Hindlimb muscle (tissue), 1 donor: ENCODE results near the gene HSD17B12. TPM values are rescaled to one million over a fixed set of nuclear protein-coding genes. Genes with fewer than 3 reads are reported as not detected.
"Not testable (repeated sequence)": the region's sequence is repeated elsewhere in the genome, so short reads cannot be mapped to it uniquely, and the experiment has no call there.

Source experiments
- DNase-seq: peaks from one replicate; pipeline ENCODE4 v3.0.0-alpha.2; 2013
- polyA plus RNA-seq: library from polyadenylated mRNA; unstranded; fragments of 120-200 nt; gene quantifications from one replicate; pipeline ENCODE4 v1.2.1, GENCODE V29; 2013; ENCODE audit not compliant: insufficient read length

HSD17B12 gene
- polyA plus RNA-seq, 1 donor = 30.5 TPM

DNA sequence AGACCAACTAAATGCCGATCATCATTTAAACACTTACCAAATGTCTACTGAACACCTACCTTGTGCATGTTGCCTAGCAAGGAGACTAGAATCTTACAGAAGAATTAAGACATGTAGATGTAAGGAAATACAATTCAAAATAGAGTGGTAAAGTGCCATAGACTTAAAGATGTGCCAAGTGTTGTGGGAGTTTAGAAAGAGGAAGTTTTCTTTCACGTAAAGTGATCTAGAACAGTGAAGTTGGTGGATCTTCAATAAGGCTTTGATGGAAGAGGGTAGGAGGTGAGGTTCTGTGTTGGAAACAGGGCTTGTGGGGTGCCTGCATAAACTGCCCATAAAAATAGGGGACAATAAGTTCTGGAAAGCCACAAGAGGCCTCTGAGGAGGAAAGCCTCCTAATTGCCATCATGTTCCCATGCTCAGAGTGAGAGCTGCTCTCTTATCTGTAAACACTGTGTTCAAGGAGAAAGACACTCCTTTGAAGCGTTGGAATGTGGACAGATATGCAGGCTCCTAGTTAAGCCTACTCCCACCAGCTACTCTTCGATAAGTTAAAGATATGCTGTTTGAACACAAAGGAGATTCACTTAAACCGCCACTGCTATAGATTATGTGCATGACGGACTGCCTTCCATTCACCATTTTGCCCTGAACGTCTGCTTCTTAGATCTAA is 66.7 kb downstream of the HSD17B12 start:
- DNase-seq = no peak

DNA sequence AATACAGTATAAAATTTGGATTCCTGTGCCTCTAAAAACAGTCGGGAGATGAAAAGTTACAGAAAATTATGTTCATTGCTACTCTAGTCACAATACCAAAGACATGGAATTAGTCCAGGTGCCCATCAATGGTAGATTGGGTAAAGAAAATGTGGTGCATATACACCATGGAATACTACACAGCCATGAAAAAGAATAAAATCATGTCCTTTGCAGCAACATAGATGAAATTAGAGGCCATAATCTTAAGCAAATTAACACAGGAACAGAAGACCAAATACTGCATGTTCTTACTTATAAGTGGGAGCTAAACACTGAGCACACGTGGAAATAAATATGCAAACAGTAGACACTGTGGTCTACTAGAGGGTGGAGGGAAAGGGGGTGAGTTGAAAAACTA is 67.6 kb downstream of the HSD17B12 start:
- DNase-seq = no peak

DNA sequence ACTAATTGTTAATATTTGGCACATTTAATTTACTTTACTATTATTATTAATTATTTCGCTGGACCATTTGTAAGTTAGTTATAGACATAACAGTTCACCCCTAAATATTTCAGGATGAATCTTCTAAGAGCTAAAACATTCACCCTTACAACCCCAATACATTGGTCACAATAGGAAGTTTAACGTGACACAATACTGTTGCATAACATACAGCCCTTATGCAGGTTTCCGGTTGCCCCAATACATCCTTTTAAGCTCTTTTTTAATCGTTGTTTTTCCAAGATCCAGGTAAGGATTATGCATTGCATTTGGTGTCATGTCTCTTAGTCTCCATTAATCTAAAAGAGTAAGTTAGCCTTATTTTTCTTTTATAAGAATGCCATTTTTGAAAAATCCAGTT is 71.2 kb downstream of the HSD17B12 start:
- DNase-seq = no peak

DNA sequence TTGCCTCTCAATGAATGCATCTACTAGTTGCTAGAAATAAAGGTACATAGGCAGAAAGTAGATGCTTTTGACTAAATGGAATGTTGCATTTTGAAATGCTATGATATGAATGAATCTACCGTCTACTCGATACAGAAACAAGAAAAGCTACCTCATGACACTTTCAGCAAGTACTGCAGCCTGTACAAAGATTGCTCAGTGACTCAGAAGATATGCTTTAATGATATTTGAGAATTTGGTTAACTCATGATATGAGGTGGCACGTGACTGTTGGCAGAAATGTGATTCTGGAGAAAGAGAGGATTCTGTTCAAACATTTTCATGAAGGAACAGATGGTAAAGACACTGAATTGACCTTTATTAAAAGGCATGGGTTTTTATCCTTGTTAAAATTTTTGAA is 76.0 kb downstream of the HSD17B12 start:
- DNase-seq = no peak

DNA sequence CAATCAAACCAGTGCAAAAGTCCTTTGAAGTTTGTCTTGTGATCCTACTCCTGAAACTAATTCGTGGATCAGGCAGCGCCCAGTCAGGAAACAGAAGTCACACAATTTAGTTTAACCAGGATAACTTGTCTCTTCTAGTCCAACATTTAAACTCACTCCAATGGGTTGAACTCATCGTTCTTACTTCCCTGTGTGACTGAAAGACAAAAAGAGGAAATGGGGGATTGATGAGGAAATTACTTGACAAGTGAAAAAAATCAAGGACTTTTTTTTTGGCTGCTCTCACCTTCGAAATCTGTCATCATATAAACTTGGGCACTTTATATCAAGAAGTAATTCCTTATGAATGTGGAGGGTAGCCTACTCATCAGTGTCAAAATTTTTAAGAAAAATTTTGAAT is 78.4 kb downstream of the HSD17B12 start:
- DNase-seq = no peak

DNA sequence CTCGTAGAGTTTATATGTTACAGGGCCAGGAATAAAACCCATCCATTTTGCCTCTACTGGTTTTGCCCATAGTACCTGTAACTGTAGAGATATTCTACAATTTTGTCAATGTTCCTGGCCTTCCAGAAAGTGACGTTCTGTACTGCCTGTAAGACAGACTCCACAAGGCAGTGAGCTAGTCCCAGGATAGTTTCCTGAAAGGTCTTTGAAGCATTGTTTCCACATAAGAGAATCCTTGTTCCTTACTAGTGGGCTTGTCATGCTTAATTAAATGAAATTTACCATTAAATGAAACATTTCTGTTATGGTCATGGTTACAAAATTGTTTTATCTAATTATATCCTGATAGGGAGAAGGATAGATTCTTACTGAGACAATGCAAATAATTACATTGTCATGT is 80.4 kb downstream of the HSD17B12 start:
- DNase-seq = no peak

DNA sequence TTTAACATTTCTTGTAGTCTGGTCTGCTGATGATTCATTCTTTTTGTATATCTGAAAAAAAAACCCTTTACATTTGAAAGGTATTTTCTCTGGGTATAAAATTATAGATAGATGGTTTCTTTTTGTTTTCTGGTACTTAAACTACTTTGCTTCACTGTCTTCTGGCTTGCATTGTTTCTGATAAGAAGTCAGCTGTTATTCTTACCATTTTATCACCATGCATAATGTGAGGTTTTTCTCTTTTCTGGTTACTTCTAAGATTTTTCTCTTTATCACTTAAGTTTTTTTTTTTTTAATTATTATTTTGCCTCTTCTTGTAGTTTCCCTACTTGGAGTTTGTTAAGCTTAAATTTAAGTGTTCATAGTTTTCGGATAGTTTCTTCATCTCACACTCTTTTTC is 84.7 kb downstream of the HSD17B12 start:
- DNase-seq = no peak

DNA sequence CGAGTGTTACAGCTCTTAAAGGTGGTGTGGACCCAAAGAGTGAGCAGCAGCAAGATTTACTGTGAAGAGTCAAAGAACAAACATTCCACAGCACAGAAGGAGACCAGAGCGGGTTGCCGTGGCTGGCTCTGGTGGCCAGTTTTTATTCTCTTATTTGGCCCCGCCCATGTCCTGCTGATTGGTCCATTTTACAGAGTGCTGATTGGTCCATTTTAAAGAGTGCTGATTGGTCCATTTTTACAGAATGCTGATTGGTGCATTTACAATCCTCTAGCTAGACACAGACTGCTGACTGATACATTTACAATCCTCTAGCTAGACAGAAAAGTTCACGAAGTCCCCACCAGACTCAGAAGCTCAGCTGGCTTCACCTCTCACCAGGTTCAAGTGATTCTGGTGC is 88.1 kb downstream of the HSD17B12 start:
- not testable (repeated sequence) for DNase-seq

DNA sequence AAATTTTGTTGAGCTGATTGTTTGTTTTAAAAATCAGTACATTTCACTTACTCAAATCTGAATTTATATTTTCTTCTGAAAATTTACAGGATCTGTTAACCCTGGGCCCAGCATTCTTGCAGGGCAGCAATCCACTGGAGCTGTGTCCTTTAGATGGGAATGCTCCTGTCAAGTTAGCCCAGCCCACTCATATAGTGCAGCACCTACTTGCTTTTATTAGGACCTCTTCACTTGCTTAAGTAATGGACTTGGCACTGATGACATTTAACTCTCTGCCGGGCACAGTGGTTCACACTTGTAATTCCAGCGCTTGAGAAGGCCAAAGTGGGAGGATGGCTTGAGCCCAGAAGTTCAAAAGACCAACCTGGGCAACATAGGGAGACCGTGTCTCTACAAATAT is 89.6 kb downstream of the HSD17B12 start:
- DNase-seq = no peak

DNA sequence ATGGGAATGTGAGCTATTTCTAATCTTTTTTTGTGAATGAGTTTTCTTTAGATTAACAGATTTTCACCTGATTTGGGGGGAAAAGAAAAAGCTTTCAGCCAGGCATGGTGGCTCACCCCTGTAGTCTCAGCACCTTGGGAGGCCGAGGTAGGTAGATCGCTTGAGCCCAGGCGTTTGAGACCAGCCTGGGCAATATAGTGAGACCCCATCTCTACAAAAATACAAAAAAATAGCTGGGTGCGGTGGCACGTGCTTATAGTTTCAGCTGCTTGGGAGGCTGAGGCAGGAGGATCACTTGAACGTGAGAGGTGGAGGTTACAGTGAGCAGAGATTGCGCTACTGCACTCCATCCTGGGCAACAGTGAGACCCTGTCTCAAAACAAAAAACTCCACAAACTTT is 92.2 kb downstream of the HSD17B12 start:
- no peak for DNase-seq

DNA sequence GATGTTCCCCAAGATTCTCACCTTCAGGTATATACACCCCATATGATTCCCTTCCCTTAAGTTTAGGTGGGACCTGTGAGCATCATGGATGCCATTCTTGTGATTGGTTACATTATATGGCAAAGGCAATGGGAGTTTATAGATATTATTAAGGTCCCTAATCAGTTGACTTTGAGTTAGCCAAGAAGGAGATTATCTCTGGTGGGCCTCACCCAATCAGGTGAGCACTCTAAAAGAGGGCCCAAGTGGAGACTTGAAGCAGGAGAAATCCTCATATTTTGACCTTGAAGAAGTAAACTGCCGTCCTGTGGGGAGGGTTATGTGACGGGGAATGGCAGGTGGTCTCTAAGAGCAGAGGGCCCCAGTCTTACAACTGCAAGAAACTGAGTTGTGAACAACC is 94.2 kb downstream of the HSD17B12 start:
- DNase-seq = no peak

DNA sequence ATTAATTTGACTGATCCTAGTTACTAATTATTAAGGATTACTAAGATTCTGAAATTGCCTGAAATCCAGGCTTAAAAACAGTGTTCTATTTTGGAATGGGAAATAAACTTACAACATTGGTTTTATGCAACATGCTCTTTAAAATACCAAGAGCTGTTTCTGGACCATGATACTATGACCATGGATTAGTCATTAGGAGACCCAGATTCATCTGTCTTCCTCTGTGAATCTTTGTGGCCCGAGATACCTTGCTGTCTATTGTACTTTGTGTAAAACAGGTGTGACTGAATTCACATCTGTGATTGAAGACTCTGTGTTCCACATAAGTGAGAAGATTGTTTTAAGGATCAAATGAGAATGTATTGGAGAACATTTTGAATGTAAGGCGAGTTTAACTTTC is 98.8 kb downstream of the HSD17B12 start:
- no peak for DNase-seq

DNA sequence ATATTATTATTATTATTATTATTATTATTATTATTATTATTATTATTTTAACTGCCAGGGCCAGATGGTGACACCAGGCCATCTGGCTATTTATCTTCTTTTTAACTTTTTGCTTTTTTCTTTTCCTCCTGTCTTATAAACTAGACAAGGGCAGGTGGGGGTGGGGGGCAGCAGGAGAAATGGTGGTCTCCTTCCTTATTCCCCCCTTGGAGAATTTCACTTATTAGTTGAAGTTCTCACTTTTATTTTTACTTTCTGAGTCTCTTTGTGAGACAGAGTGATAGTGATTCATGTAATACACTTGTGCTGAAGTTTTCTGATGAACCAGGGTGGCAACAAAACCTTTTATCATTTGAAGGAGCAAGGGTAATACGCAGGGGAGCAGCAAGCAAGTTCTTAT is 103.8 kb downstream of the HSD17B12 start:
- DNase-seq = no peak

DNA sequence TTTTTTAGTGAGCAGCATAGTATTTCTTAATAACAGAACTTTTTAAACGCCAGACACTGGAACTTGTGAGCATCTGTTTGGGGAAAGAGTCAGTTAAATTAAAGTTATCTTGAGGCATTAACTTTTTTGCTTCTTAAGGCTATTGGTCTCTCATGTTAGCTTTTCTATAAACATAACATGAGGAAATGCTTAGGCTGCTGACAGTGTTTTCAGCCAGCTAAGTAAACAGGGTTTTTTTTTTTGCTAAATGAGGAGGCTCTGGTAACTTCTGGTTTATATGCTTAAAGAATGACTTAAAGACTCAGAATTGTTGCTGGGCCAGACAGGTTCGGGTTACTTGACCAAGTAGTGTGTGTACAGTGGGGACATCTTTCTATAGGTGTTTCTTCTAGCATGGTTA is 104.3 kb downstream of the HSD17B12 start:
- DNase-seq = no peak

DNA sequence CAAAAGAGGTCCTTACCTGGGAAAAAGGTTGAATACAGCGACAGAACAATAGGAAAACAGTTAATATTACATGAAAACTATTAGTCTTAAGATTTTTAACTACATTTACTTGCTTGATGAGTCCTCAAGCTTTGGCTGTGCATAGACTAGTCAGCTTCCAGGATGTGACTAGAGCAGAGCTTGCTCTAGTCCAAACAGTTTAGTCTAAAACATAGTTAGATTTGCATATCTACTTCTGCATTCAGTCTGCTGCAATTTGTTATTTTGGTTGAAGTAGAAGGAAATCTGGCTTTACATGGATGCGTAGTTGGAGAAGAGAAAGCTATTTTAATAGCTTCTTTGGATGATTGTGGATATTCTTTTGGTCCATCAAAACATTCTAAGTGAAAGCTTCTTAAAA is 104.8 kb downstream of the HSD17B12 start:
- DNase-seq = no peak

DNA sequence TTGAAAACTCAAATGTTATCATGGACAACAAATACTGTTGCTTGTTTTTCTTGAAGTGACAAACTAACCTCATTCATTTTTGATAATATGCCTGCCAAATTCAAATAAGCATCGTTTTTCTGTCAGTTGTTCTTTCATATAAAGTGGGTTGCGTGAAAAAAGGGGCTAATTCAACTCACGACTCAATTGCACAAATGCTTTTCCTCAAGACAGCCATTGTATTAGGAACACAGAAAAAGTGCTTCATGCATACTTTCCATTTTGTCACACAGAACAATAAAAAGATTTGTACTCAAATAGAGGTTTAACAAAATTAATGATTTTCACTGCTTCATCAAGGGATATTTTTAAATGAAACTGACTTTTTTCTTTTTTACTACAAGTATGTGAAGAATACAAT is 105.5 kb downstream of the HSD17B12 start:
- DNase-seq = no peak

DNA sequence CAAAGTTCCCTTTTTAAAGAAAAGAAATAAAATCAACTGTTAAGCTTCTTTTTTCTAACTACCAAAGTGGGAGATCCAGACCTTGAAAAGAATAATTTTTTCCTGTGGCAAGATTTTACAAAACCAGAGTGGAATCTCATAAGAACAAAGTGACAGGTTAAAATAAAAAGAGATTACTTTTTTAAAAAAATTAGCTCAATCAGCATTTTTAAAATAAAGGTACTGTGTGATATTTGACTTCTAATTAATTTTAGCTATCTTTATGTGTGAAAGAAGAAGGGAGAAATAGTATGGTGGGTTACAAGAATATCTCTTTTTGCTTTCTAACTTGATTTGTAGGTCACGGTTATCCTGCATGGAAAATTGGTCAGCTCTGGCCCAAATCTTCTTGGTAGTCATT is 107.3 kb downstream of the HSD17B12 start:
- DNase-seq = no peak

DNA sequence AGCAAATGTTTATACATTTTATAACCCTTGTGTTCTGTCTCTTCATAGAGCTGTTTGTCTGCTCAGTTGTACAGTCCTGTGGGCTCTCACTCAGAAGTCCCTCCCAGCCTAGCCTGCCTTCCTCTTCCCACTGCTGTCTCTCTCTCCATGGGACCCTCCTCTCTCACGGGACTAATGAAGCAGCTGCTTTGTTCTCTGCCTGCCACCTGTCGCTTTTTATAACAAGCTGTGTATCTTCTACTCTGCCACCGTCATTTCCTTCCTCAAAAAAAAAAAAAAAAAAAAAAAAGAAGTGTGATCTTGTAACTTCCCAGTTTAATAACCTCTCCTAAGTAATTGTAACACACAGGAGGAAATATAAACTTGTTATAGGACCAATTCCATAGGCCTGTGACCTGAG is 107.9 kb downstream of the HSD17B12 start:
- DNase-seq = peak; percentile 42

DNA sequence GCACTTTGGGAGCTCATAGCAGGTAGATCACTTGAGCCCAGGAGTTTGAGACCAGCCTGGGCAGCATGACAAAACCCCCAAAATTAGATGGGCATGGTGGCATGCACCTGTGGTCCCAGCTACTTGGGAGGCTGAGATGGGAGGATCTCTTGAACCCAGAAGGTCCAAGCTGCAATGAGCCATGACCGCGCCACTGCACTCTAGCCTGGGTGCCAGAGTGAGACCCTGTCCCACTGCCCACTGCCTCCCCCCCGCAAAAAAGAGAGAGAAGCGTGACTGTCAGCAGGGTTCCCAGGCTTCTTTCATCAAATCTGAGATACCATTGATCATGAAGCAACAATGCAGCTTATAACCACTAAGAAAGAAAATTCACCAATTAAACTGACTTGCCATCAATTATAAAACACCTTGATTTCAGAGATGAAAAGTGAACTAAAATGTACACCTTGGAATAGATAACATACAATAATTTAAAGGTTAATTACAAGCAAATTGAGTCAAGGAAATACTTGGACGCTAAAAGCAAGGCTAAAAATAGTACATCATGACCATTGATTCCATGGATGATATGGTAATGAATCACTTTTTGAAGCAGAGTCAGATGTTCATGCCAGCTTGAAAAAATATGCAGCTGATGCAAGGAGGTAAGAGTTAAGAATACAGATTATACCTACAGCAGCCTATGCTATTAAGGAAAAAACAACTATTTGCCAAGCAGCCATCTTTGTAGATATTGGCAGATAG is 109.3 kb downstream of the HSD17B12 start:
- no peak for DNase-seq

DNA sequence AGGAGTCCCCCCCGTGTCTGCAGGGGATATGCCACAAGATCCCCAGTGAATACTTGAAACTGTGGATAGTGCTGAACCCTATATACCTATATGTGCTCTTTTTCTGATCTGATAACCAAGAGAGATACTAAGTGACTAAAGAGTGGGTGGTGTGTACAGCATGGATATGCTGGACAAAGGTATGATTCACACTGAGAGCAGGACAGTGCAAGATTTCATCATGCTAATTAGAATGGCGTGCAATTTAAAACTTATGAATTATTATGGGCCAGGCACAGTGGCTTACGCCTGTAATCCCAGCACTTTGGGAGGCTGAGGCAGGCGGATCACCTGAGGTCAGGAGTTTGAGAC is 109.9 kb downstream of the HSD17B12 start:
- DNase-seq = no peak

DNA sequence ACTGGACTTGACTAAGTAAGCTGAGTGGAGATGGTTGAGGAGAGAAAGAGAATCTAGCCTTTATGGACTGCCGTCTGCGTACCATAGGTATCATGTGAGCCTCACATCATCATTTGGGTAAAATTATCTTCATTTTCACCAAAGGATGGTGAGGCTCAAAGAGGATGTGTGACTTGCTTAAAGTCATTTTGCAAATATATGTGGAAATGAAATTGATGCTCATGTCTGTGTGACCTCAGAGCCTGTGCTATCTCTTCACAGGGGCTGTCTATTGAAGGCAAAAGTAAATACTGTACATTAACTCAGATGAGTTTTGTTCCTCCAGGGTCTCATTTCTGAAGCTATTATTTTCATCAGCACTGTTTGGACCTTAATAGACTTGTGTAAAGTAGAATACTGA is 116.8 kb downstream of the HSD17B12 start:
- DNase-seq = no peak

DNA sequence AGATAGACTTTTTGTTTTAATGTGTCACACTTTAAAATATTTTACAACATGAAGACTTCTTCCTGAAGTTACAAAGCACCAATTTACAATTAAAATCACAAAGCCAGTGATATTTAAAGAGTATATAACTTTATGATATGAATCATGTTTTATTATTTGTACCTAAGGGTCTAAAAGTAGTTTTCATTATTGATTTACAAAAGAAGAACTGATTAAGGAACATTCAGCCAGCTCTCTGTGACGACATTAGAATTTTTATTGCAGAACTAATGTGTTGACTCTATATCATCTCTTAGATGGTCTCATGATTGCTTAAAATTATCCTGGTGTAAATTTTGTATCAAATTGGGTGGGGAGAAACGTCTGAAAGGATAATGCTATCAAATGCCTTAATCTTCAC is 117.3 kb downstream of the HSD17B12 start:
- DNase-seq = no peak

DNA sequence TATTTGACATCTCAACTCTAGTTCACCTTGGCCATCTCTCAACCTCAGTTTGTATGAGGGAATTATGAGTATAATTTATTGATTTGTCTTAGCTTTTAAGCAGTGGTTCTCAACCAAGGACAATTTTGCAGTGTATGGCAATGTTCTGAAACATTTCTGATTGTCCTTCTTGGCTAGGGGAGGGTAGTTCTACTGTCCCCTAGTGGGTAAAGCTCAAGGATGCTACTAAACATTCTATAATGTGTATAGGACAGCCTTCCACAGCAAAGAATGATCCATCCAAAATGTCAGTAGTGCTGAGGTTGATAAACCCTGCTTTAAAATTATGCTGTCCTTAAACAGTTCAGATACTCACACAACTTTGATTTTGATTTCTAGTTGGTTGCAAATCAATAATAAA is 122.0 kb downstream of the HSD17B12 start:
- DNase-seq = no peak

DNA sequence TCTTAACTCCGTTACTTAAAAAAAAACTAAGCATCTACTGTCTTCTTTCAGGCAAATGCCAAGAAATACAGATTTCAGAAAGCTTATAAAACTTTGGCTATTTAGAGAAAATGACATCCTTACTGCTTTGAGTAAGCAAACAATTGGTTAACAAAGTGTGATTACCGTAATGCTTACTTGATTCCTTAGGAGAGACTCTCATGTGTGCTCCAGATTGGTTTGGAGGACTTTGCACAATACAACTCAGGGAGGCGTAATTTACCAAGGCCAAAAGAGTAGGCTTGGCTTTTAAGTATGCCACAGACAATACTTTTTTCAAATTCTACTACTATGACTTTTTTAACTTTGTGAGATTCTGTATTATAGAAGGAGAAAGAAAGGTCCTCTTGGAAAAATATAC is 123.2 kb downstream of the HSD17B12 start:
- no peak for DNase-seq

DNA sequence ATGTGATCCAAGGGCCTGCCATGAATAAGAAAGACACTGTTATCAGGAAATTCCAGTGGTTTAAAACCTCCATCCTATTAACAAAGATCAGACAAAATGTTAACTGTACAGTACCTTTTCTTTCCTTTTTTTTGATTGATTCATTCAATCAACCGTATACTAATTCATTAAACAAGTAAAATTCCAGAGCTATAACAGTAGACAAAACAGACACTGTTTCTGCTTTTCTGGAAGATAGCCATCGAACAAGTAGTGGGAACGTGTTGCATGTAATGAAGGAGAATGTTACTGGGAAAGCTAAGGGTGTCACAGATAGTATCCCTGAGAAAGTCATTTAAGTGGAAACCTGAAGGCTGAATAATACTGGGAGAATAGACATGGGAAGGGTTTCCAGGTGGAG is 126.4 kb downstream of the HSD17B12 start:
- DNase-seq = no peak
